GM10248 (cell line): Measurements from ENCODE around the gene GAB4.

Experiments used
- CTCF ChIA-PET: fragments of 300-600 bp; sonication (Branson Sonifier 250); formaldehyde crosslinking; extraction: SDS; loops from one replicate; lab custom pipeline; 2021; ENCODE audit warnings: antibody characterized with exemption; lab: Yijun Ruan, JAX
- POLR2A ChIA-PET: fragments of 350-650 bp; sonication (Branson Sonifier 250); formaldehyde crosslinking; extraction: SDS; loops from one replicate; lab custom pipeline; 2020; ENCODE audit warnings: antibody characterized with exemption; lab: Yijun Ruan, JAX
- DNase-seq: peaks from one replicate; pipeline ENCODE4 v3.0.0; 2012; ENCODE audit errors: extremely low spot score
- TF ChIP-seq, protein P1 (sequence below): IDR thresholded peaks from 2 replicates; pipeline ENCODE4 v1.5.1; 2012; ENCODE audit warnings: mild to moderate bottlenecking, low read depth; ENCODE audit errors: extremely low read depth, missing control alignments, control extremely low read depth

The GAB4 gene

DNA sequence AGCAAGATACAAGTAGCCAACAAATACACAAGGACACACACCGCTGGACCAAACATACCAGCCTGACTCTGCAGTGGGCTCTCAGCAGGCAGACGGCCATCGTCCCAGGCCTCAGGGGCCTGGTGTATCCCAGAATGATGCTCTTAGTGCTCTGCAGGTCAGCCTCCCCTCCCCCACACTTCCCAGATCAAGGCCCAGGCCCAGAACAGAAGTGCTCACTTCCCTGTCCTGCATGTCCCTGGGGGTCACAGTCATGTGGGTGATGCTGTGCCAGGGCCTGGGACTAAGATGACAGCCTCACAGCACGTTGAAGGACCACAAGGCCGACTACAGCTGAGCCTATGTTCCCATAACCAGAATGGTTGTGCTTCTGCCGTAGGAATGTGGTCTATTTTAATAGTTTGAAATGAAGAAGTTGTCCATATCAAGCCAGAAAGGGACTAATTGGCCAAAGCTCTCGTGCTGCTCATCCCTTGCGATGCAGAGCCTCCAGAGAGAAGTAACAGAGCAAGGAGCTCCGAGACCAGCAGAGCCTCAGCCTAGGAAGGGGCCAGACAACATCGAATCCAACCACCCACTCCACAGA, 48.6 kb downstream of the GAB4 start:
- CTCF ChIA-PET, result no interaction called here
- DNase-seq, result peak; percentile 10
- POLR2A ChIA-PET, result no interaction called here
- TF ChIP-seq, protein P1, sequence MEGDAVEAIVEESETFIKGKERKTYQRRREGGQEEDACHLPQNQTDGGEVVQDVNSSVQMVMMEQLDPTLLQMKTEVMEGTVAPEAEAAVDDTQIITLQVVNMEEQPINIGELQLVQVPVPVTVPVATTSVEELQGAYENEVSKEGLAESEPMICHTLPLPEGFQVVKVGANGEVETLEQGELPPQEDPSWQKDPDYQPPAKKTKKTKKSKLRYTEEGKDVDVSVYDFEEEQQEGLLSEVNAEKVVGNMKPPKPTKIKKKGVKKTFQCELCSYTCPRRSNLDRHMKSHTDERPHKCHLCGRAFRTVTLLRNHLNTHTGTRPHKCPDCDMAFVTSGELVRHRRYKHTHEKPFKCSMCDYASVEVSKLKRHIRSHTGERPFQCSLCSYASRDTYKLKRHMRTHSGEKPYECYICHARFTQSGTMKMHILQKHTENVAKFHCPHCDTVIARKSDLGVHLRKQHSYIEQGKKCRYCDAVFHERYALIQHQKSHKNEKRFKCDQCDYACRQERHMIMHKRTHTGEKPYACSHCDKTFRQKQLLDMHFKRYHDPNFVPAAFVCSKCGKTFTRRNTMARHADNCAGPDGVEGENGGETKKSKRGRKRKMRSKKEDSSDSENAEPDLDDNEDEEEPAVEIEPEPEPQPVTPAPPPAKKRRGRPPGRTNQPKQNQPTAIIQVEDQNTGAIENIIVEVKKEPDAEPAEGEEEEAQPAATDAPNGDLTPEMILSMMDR, result no peak

DNA sequence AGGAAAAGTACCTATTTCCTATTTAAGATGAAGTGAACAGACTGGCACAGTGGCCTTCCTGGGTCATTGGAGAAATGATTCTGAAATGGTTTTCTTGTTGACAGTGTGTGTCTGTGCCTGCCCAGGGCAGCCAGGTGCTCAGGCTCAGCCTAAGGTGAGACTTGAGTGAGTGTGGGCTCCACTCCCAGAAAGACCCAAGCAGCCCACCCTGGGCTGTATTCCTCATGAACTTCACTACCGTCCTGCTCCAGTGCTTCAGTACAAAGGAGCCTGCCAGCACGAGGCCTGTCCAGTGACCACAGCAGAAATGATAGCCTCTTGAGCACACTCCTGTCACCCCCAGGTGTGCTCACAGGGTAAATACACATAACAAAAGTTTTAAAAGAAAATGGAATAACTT, 49.5 kb downstream of the GAB4 start:
- TF ChIP-seq, protein P1, result no peak
- ChIA-PET CTCF (interaction anchor here (1.0 kb wide), 1 partner anchor 42 kb away, joined by 3 read pairs; no protein-coding TSS in a partner anchor), POLR2A (no interaction called here)
- peak; percentile 4 for DNase-seq

DNA sequence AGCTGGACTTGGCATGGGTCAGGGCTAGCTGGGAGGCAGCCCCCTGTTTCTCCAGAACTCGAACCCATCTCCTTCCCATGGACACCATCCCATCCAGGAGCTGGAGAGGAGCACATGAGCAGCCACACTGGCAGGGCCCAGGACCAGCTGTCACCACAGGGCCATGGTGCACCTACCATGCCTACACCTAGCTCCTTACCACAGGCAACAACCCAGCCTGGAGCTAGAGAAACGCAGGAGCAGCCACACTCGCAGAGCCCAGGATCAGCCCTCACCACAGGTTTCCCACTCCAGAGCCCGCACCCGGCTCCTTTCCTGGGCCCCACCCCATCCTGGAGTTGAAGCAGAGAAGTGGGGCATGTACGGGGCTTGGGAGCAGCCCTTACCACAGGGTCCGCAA, 50.2 kb downstream of the GAB4 start:
- ChIA-PET POLR2A (no interaction called here), CTCF (interaction anchor here (1.0 kb wide), 1 partner anchor 41 kb away, joined by 3 read pairs; no protein-coding TSS in a partner anchor)
- peak; percentile 13 for DNase-seq
- TF ChIP-seq, protein P1, result no peak

DNA sequence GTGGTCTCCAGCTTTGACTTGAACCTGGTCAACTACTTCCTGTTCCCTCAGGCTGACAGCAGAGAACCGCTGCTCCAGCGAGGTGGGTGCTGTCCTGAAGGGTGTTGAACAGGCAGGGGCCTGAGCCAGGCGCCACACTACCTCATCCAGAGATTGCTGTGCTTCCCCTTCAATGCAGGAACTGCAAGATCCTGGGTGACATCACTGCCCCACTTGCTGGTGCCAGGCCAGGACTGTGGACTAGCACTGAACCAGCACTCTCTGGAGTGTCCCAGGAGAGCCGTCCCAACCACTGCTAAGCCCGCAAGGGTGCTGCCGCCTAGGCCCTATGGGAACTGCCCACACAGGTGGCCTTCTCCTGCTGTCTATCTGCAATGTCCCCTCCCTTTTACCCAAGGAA, 51.7 kb downstream of the GAB4 start:
- ChIA-PET CTCF (interaction anchor here (1.3 kb wide), 1 partner anchor 8 kb away, joined by 3 read pairs; no protein-coding TSS in a partner anchor), POLR2A (no interaction called here)
- peak; percentile 6 for DNase-seq
- TF ChIP-seq, protein P1, result no peak

DNA sequence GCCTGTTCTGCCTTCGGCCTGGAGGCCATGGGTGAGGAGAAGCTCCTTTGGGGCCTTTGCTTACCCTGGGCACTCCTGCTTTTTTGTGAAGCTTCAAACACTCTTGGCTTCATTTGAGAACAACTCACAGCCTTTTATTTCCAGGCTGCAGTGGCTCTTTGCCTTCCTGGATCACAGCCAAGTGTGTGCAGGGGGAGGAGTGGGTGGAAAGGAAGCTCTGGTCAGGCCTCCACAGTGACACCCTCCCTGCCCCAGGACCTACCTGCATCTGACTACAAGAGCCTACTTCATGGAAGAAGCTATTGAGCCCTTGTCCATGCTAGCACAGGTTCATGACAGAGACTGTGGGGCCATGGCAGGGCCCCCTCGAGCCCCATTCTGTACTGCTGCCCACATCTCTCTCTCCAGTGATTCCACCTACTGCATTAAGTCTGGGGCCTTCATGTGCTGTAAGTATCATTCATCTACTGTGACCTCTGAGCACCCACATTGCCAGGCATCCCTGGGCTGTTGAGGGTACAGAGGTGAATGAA, 52.3 kb downstream of the GAB4 start:
- TF ChIP-seq, protein P1, result no peak
- CTCF ChIA-PET, result interaction anchor here (1.3 kb wide), 1 partner anchor 9 kb away, joined by 3 read pairs; no protein-coding TSS in a partner anchor
- POLR2A ChIA-PET, result no interaction called here
- no peak for DNase-seq

DNA sequence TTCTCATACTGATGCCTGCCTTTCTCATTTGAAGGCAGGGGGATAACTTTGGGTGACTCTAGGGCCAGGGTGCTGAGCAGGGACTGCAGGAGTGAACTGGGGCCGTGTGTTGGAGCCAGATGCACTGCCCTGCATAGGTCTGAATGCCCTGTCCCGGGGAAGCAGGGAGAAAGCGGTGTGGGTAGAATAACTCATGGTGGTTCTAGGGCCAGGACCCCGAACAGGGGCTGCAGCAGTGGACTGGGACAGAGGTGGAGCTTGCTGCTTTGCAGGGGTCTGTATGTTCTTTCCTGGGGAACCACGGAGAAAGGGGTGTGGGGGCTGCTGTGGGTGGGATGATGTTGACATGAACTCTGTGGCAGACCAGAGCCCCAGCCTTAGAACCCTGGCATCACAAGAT, 52.9 kb downstream of the GAB4 start:
- TF ChIP-seq, protein P1, result no peak
- ChIA-PET POLR2A (no interaction called here), CTCF (interaction anchor here (1.3 kb wide), 1 partner anchor 10 kb away, joined by 3 read pairs; no protein-coding TSS in a partner anchor)
- DNase-seq, result no peak

DNA sequence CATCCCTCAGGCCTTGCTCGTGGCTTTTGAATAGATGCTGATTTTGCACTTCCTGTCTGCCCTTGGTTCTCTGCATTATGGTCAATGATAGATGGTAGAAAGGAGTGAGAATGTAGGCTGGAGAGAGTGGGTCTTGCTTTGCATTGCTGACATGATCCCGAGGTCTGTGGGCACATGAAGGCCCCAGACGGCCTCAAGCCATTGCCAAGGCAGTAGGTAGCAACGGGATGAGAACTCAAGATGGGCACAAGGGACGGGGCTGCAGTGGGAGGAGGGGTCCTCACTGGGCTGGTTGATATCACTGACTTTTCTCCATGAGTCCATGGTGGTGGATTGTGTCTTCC, 54.0 kb downstream of the GAB4 start:
- ChIA-PET CTCF (no interaction called here), POLR2A (no interaction called here)
- TF ChIP-seq, protein P1, result no peak
- DNase-seq, result no peak
